Measurements from ENCODE around the gene SLC12A3.

Gene SLC12A3

DNA sequence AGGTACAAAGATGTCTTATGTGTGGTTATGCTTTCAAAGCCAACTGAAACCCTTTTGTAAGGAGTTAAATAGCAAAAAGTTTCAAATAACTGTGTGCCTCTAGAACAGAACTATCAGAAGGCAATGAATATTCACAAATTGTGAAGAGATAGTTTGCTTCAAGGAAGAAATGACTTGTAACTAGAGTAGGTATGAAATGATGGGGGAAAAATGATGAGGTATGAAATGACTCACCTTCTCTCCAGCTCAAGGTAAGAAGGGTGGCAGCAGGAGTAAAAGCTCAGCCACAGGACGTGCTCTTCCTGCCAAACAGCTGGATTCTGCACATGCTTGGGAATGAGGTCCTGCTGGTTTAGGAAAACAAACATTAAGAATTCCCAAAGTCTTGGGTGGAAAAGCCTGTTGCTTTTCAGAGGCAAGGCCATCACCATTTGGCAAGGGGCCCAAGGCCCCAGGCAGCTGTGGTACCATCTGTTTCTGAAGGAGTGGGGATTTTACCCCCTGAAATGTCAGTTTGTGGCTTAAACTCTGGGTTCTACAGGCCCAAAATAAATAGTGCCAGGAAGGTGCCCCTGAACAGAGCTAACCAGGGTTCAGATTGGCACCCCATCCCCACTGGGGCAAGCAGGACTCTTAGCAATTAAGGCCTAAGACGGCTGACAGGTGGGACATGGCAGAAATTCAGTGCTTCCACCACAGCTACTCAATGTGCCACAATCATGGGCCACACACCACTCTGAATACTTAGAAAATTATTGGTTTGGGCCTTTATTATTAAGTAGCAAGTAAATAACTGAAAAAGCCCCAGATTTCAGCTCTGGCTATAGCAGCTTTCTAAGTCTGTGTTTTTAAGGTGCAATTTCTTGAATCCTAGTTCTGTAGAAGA is 80.2 kb downstream of the SLC12A3 start:
- DNase-seq (ENCODE audit: low spot score) = no peak

GRCh38 chr16:56945847-56946527 is 81.0 kb downstream of the SLC12A3 start:
- no peak for DNase-seq (ENCODE audit: low spot score)

GRCh38 chr16:56946767-56947603 is 82.0 kb downstream of the SLC12A3 start:
- DNase-seq (ENCODE audit: low spot score) = no peak

- DNase-seq (ENCODE audit: low spot score) = no peak
Observed at GRCh38 chr16:56947604-56947995, 82.6 kb downstream of the SLC12A3 start.

GRCh38 chr16:56948234-56948633 is 83.2 kb downstream of the SLC12A3 start:
- no peak for DNase-seq (ENCODE audit: low spot score)

GRCh38 chr16:56950051-56950450 is 85.0 kb downstream of the SLC12A3 start:
- no peak for DNase-seq (ENCODE audit: low spot score)

DNA sequence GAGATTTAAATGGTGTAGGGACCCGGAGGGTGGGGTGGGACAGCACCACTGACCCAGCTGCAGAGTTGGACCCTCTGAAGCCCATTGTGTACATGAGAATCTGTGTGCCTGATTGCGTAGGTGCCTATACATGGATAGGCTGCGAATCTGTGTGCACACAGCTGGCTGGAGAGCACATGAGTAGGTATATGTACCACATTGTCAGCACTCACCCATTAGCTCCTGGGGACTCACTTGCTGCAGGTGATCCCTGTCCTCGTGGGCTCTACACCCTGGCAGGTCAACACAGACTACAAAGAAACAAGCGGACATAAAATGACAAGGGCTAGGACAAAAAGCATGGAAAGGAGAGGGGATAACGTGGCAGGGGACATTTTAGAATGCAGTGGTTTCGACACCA is 85.4 kb downstream of the SLC12A3 start:
- DNase-seq (ENCODE audit: low spot score) = no peak

DNA sequence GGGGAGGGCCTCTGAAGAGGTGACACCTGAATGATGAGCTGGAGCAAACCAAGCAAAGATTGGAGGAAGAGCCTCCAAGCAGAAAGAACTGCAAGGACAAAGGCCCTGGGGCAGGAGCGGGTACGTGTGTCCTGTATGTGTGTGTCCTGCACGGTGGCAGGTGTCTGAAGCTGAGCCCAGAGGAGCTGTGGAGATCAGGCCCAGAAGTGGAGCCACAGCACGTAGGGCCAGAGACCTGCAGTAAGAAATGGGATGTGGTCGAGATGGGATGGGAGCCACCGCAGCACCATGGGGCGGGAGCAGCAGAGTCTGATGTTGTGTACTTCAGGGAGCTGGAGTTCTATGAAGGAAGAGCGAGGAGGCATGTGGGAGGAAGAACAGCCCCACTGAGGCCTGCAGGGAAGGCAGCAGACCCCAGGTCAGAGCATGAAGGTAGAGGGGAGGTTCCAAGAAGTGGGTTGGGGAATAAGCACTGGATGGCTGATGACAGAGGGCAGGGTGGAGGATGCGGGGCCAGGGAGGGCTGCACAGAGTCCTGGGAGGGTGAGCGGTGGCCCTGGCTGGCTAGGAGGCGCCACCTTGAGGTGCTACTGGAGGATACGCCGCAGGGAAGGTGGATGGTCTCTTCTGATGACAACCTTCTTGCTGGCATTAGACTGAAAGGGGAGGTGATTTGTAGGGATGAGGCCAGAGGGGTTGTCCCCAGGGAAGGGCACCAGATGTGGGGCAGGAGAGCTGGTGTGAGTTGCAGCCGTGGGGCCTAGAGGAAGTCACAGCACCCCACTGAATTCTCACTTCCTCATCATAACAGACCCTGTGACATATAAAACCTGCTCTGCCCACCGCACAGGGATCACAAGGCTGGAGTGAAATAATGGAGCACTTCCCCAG is 86.1 kb downstream of the SLC12A3 start:
- peak; percentile 63 for DNase-seq (ENCODE audit: low spot score)

- no peak for DNase-seq (ENCODE audit: low spot score)
Observed at GRCh38 chr16:56953006-56953405, 88.0 kb downstream of the SLC12A3 start.

DNA sequence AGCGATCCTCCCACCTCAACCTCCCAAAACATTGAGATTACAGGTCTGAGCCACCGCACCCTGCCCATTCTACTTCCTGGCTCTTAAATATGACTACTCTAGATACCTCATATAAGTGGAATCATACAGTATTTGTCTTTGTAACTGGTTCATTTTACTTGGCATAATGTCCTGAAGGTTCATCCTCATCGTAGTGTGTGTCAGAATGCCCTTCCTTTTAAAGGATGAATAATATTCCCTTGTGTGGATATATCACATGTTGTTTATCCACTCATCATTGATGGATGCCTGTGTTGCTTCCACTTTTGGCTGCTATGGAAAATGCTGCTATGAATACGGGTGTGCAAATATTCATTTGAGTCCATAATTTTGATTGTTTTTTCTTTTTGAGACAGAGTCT is 91.1 kb downstream of the SLC12A3 start:
- DNase-seq (ENCODE audit: low spot score) = no peak

DNA sequence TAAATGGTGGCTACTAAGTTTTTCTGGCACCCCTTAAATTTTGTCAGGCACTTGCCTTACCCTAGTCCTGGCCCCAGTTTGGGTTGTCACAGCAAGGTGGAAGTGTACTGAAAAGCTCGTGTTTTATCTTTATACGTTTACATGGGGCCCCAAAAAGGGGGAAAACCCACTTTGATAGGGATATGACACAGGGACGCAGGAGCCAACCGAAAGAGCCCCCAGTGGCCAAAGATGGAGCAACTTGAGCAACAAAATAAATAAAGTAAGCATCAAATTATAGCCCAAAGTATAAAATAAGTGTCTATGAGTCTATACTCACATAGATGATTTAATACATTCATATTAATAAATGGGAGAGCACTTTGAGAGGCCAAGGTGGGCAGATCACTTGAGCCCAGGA is 91.7 kb downstream of the SLC12A3 start:
- DNase-seq (ENCODE audit: low spot score) = no peak

- no peak for DNase-seq (ENCODE audit: low spot score)
Observed at GRCh38 chr16:56960681-56961281, 95.8 kb downstream of the SLC12A3 start.

- no peak for DNase-seq (ENCODE audit: low spot score)
Observed at GRCh38 chr16:56961386-56961785, 96.4 kb downstream of the SLC12A3 start.

- no peak for DNase-seq (ENCODE audit: low spot score)
Observed at GRCh38 chr16:56961851-56962281, 96.9 kb downstream of the SLC12A3 start, which contains the start of gene CETP. TSS of gene CETP (plus strand) at chr16:56961950. CDS start at chr16:56961980, 30 bp downstream.

- peak; percentile 63 for DNase-seq (ENCODE audit: low spot score)
Observed at GRCh38 chr16:56964243-56965148, 99.5 kb downstream of the SLC12A3 start.
